ENCODE measurements around the gene ARHGAP12. TPM values are rescaled to one million over a fixed set of nuclear protein-coding genes. Genes with fewer than 3 reads are reported as not detected.

The ARHGAP12 gene
- total RNA-seq, 2 experiments from 2014 or later = 40.3 to 41.1 TPM

GRCh38 chr10:31768467-31768866 is 160.2 kb downstream of the ARHGAP12 start:
- CTCF ChIA-PET = no interaction called here
- Mint-ChIP-seq H3K9me3 (no peaks in the 10 kb centered on the region), H3K27me3 (no peaks in the 10 kb centered on the region), H3K27ac (no peak overlapping the region), H3K4me3 (no peak overlapping the region), H3K36me3 (ENCODE audit: low read depth) (no peaks in the 10 kb centered on the region), H3K4me1 (ENCODE audit: low read depth) (no peaks in the 10 kb centered on the region)
- intact Hi-C loops (cut with DNase I, micrococcal nuclease) = loop anchor here in 1 of 2 experiments (10.0 kb wide), 1 partner anchor 1064 kb away; no protein-coding TSS in a partner anchor
- POLR2A ChIA-PET = no interaction called here
- DNase-seq (no peak), ATAC-seq (ENCODE audit: poor library complexity) (no peak)
- H3K27me3 ChIP-seq (ENCODE audit: control insufficient read depth in 1 of 2, insufficient read depth in 2 of 2, low read length in 2 of 2) = no peaks in the 10 kb centered on the region
- no peaks in the 10 kb centered on the region for H3K36me3 ChIP-seq (ENCODE audit: insufficient read depth, low read length)
- no peak overlapping the region for H3K4me3 ChIP-seq (ENCODE audit: low read length)
- peaks cover 0 to 7% of the 10 kb centered on the region in 2 experiments for H3K9me3 ChIP-seq (ENCODE audit: control insufficient read depth in 1 of 2, insufficient read depth in 1 of 2, low read length in 2 of 2)
- H3K27ac ChIP-seq (ENCODE audit: low read depth in 1 of 2, low read length in 2 of 2) = no peak overlapping the region
- no peak for TF ChIP-seq CTCF (IDR thresholded peaks at IDR 0.05)
- no peaks in the 10 kb centered on the region for H3K4me1 ChIP-seq (ENCODE audit: insufficient read depth, low read length)

GRCh38 chr10:31765541-31765940 is 163.1 kb downstream of the ARHGAP12 start:
- peaks cover 7% of the 10 kb centered on the region for H3K4me1 ChIP-seq (ENCODE audit: insufficient read depth, low read length)
- ChIA-PET CTCF (no interaction called here), POLR2A (no interaction called here)
- no peak for DNase-seq
- H3K27me3 Mint-ChIP-seq = no peaks in the 10 kb centered on the region
- ATAC-seq (ENCODE audit: poor library complexity) = no peak
- no peaks in the 10 kb centered on the region for H3K27me3 ChIP-seq (ENCODE audit: control insufficient read depth in 1 of 2, insufficient read depth in 2 of 2, low read length in 2 of 2)
- intact Hi-C loops (cut with DNase I, micrococcal nuclease) = loop anchor here in 1 of 2 experiments (10.0 kb wide), 1 partner anchor 1061 kb away; no protein-coding TSS in a partner anchor
- peaks cover 9% of the 10 kb centered on the region for H3K4me1 Mint-ChIP-seq (ENCODE audit: low read depth)
- no peak for TF ChIP-seq CTCF (IDR thresholded peaks at IDR 0.05)
- H3K9me3 ChIP-seq (ENCODE audit: control insufficient read depth in 1 of 2, insufficient read depth in 1 of 2, low read length in 2 of 2) = peaks cover 0 to 7% of the 10 kb centered on the region in 2 experiments
- no peaks in the 10 kb centered on the region for H3K36me3 Mint-ChIP-seq (ENCODE audit: low read depth)
- no peaks in the 10 kb centered on the region for H3K9me3 Mint-ChIP-seq
- H3K4me3 ChIP-seq (ENCODE audit: low read length) = no peak overlapping the region
- no peak overlapping the region for H3K27ac Mint-ChIP-seq
- no peak overlapping the region for H3K27ac ChIP-seq (ENCODE audit: low read depth in 1 of 2, low read length in 2 of 2)
- no peaks in the 10 kb centered on the region for H3K36me3 ChIP-seq (ENCODE audit: insufficient read depth, low read length)
- no peak overlapping the region for H3K4me3 Mint-ChIP-seq

- intact Hi-C loops (cut with DNase I, micrococcal nuclease) = loop anchor here (5.0 to 10.0 kb wide), 4 partner anchors 295 to 1065 kb away; partner anchors contain the start of gene KIF5B (in 1 of the 2)
These were observed 166.3 kb downstream of the ARHGAP12 start for GRCh38 chr10:31762316-31762715.

More at GRCh38 chr10:31762316-31762715, 166.3 kb downstream of the ARHGAP12 start:
- Mint-ChIP-seq H3K27me3 (no peaks in the 10 kb centered on the region), H3K36me3 (ENCODE audit: low read depth) (no peaks in the 10 kb centered on the region), H3K4me3 (no peak overlapping the region), H3K9me3 (no peaks in the 10 kb centered on the region), H3K27ac (no peak overlapping the region), H3K4me1 (ENCODE audit: low read depth) (peaks cover 19% of the 10 kb centered on the region)
- Histone ChIP-seq H3K4me1 (ENCODE audit: insufficient read depth, low read length) (peaks cover 19% of the 10 kb centered on the region), H3K9me3 (ENCODE audit: control insufficient read depth in 1 of 2, insufficient read depth in 1 of 2, low read length in 2 of 2) (peaks cover 0 to 7% of the 10 kb centered on the region in 2 experiments), H3K4me3 (ENCODE audit: low read length) (no peak overlapping the region), H3K36me3 (ENCODE audit: insufficient read depth, low read length) (no peaks in the 10 kb centered on the region), H3K27ac (ENCODE audit: low read depth in 1 of 2, low read length in 2 of 2) (no peak overlapping the region), H3K27me3 (ENCODE audit: control insufficient read depth in 1 of 2, insufficient read depth in 2 of 2, low read length in 2 of 2) (no peaks in the 10 kb centered on the region)
- no peak for ATAC-seq (ENCODE audit: poor library complexity)
- ChIA-PET POLR2A (no interaction called here), CTCF (no interaction called here)
- TF ChIP-seq CTCF (IDR thresholded peaks at IDR 0.05) = no peak
- no peak for DNase-seq
